Lung (tissue), 12 donors: ENCODE results near the gene TEAD1. TPM values are rescaled to one million over a fixed set of nuclear protein-coding genes. Genes with fewer than 3 reads are reported as not detected.

ENCODE experiments used
- ATAC-seq: fragments of 200-7000 bp; cut with Tn5 transposase; one replicate; pipeline ENCODE4 v1.9.1; 2020; ENCODE audit warnings: moderate number of reproducible peaks; ENCODE audit not compliant: insufficient read depth, low FRiP score
- DNase-seq, 3 donors: peaks; one replicate each; pipeline ENCODE4 v3.0.0-alpha.2; 2013 to 2017
- H3K27ac ChIP-seq, 2 donors: one replicate each; pipeline ENCODE4 v1.5.1; 2013; ENCODE audit warnings: mild to moderate bottlenecking in 2 of 2, moderate library complexity in 2 of 2, control low read depth in 1 of 2, inconsistent platforms in 1 of 2, low read depth in 1 of 2, low read length in 1 of 2
- H3K27me3 ChIP-seq, 3 donors: one replicate each; pipeline ENCODE4 v1.5.1; 2013; ENCODE audit warnings: low read length in 2 of 3; ENCODE audit not compliant: control insufficient read depth in 3 of 3, insufficient read depth in 3 of 3
- H3K36me3 ChIP-seq, 4 donors: one replicate each; pipeline ENCODE4 v1.5.1; 2013; ENCODE audit warnings: low read length in 4 of 4, mild to moderate bottlenecking in 1 of 4, moderate library complexity in 1 of 4; ENCODE audit not compliant: control insufficient read depth in 4 of 4, insufficient read depth in 4 of 4
- H3K4me1 ChIP-seq, 5 donors: one replicate each; pipeline ENCODE4 v1.5.1; 2013; ENCODE audit warnings: low read length in 5 of 5, mild to moderate bottlenecking in 2 of 5, moderate library complexity in 1 of 5; ENCODE audit not compliant: control insufficient read depth in 5 of 5, insufficient read depth in 5 of 5
- H3K4me3 ChIP-seq: one replicate; pipeline ENCODE4 v1.5.1; 2013; ENCODE audit warnings: mild to moderate bottlenecking, control low read depth, moderate library complexity
- H3K9ac ChIP-seq, 2 donors: one replicate each; pipeline ENCODE4 v1.5.1; 2013; ENCODE audit warnings: low read length in 2 of 2, control low read depth in 1 of 2; ENCODE audit not compliant: insufficient read depth in 1 of 2
- H3K9me3 ChIP-seq, 4 donors: one replicate each; pipeline ENCODE4 v1.5.1; 2013; ENCODE audit warnings: low read length in 3 of 4, mild to moderate bottlenecking in 1 of 4, moderate library complexity in 1 of 4; ENCODE audit not compliant: control insufficient read depth in 4 of 4, insufficient read depth in 3 of 4
- CTCF ChIP-seq: IDR thresholded peaks from 2 replicates; pipeline ENCODE4 v1.5.1; 2012; ENCODE audit warnings: mild to moderate bottlenecking; ENCODE audit errors: control extremely low read depth, extremely low read depth
- WGBS, 2 donors: extraction: QIAGEN DNeasy Blood & Tissue Kit; methylation state at CpG; one replicate each; pipeline ENCODE4 v1.1.7; 2013; 5-methylcytosine and 5-hydroxymethylcytosine counted together
- polyA plus RNA-seq, 2 donors: library from polyadenylated mRNA; stranded (reverse); fragments of 200-250 nt; gene quantifications; one replicate each; pipeline ENCODE4 v1.2.1, GENCODE V29; 2013
- total RNA-seq, 2 donors: library from RNA; depleted of rRNA in 1 of 2; stranded (reverse); fragments of >200 nt in 1 of 2; gene quantifications; one replicate each; pipeline ENCODE4 v1.2.1, GENCODE V29; 2014 to 2021
- donor health status: control.
- donor health status: control.
- donor health status: Bipolar disorder and iron deficiency.
- donor health status: healthy.
- donor health status: DM: yes; HTN: yes; CAD: no.

The TEAD1 gene
- total and polyA plus RNA-seq, 4 donors, result 7.7 to 141 (median 38.8) TPM

GRCh38 chr11:12793065-12793464 lies 118.8 kb downstream of the TEAD1 start:
- no peak overlapping the region for H3K4me3 ChIP-seq
- DNase-seq, result no peak
- H3K36me3 ChIP-seq, result peaks cover 0 to 9% (median 3%) of the 10 kb centered on the region in 4 donors
- ATAC-seq, result no peak
- no peaks in the 10 kb centered on the region for H3K27me3 ChIP-seq
- WGBS, 2 donors, result 83 to 87% methylated on average over 2 of the region's 2 CpGs
- TF ChIP-seq CTCF, result no peak
- no peak overlapping the region for H3K9ac ChIP-seq
- H3K27ac ChIP-seq, result no peak overlapping the region
- peaks cover 0 to 4% (median 0%) of the 10 kb centered on the region in 5 donors for H3K4me1 ChIP-seq
- H3K9me3 ChIP-seq, result no peaks in the 10 kb centered on the region

DNA sequence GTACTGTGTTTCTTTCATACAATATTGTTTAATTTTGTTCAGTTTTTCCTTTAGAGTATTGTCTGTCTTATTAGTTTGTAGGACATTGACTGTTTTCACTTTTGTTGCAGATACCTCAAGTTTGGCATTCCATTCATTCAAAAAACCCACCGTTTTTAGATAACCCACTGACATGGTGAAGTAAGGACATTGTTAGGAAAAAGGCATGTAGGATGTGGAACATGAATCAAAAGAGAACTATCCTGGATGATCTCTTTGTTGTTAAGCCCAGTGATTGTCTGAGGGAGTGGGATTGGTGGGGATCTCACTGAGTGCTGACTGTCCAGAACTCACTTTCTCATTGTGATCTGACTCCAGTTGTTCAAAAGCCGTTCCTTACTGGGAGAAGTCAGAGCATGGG lies 119.3 kb downstream of the TEAD1 start:
- DNase-seq, result no peak
- Histone ChIP-seq H3K36me3 (peaks cover 0 to 9% (median 3%) of the 10 kb centered on the region in 4 donors), H3K9me3 (no peaks in the 10 kb centered on the region), H3K27me3 (no peaks in the 10 kb centered on the region), H3K4me1 (peaks cover 0 to 6% (median 0%) of the 10 kb centered on the region in 5 donors), H3K27ac (no peak overlapping the region), H3K4me3 (no peak overlapping the region), H3K9ac (no peak overlapping the region)
- TF ChIP-seq CTCF, result no peak
- ATAC-seq, result no peak
- 74 to 83% methylated on average over 2 of the region's 2 CpGs for WGBS, 2 donors

GRCh38 chr11:12794576-12795230 lies 120.5 kb downstream of the TEAD1 start:
- Histone ChIP-seq H3K4me3 (no peak overlapping the region), H3K27me3 (no peaks in the 10 kb centered on the region), H3K9ac (no peak overlapping the region), H3K27ac (no peak overlapping the region), H3K36me3 (peaks cover 0 to 9% (median 3%) of the 10 kb centered on the region in 4 donors), H3K9me3 (no peaks in the 10 kb centered on the region), H3K4me1 (peaks cover 0 to 11% (median 7%) of the 10 kb centered on the region in 5 donors)
- 82 to 83% methylated on average over 7 of the region's 7 CpGs for WGBS, 2 donors
- ATAC-seq (no peak), DNase-seq (no peak)
- TF ChIP-seq CTCF, result no peak

- H3K4me3 ChIP-seq, result no peak overlapping the region
- peaks cover 8 to 40% (median 18%) of the 10 kb centered on the region in 5 donors for H3K4me1 ChIP-seq
- no peak overlapping the region for H3K27ac ChIP-seq
- H3K27me3 ChIP-seq, result no peaks in the 10 kb centered on the region
- no peak for ATAC-seq
- no peaks in the 10 kb centered on the region for H3K9me3 ChIP-seq
- DNase-seq, result no peak
- no peak overlapping the region for H3K9ac ChIP-seq
- H3K36me3 ChIP-seq, result peaks cover 0 to 9% (median 3%) of the 10 kb centered on the region in 4 donors
- 83 to 86% methylated on average over 3 of the region's 3 CpGs for WGBS, 2 donors
- no peak for TF ChIP-seq CTCF
Measured at GRCh38 chr11:12797996-12798395, 123.8 kb downstream of the TEAD1 start.
